Midbrain (tissue), 1 donor: ENCODE data around the gene HSPB7.
"Not testable (repeated sequence)": the region's sequence is repeated elsewhere in the genome, so short reads cannot be mapped to it uniquely, and the experiment has no call there.

ENCODE experiments used
- DNase-seq: peaks from one replicate; lab custom pipeline; 2025; lab: John Stamatoyannopoulos, UW

The HSPB7 gene

DNA sequence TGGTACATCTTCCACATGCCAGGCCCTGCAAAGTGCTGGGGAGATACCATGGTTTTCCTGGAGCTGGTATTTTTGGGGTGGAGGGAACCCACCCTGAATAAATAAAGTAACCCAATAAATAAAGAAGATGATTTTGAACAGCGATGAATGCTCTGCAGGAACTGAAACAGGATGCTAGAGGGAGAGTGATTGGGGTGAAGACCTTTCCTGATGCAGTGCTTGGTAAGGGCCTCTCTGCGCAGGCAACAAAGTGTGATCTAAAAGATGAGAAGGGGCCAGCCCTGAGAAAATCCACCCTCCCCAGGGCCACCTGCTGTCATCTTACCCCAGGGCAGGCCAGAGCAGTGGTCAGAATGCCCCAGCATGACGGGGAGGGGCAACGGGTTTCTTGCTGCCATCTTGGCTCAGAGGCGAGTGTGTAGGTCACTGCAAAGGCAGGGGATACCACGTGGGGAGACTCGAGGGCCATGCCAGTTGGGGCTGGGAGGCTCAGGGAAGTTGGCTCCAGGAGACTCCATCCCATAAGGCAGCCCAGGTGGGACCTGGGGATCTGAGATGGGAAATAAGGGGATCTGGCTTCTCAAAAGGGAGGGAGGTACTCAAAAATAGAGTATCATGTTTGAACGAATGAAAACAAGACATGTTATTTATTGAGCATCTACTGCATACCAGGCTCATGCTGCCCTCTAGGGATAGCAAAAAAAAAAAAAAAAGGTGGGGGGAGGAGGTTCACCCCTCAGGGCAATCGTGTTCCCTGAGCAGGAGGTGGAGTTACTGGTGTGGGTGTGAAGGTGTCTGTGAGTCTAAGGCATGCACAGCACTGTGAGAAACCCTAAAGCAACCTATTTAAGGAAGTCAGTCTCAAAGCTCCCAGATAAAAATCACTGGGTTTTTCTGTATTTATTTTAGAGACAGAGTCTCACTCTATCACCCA, 11.0 kb downstream of the HSPB7 start:
- no peak for DNase-seq

GRCh38 chr1:16006010-16006409, 11.8 kb downstream of the HSPB7 start:
- no peak for DNase-seq

DNA sequence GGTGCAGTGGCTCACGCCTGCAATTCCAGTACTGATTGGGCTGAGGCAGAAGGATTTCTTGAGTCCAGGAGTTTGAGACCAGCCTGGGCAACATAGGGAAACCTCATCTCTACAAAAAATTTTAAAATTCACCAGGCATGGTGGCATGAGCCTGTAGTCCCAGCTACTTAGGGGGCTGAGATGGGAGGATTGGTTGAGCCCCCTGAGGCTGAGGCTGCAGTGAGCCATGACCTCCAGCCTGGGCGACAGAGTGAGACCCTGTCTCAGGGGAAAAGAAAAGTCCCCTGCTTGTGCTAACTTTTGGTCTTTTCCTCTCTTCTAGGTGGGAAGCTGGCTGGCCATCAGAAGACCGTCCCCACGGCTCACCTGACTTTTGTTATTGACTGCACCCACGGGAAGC, 12.2 kb downstream of the HSPB7 start:
- DNase-seq, result no peak

DNA sequence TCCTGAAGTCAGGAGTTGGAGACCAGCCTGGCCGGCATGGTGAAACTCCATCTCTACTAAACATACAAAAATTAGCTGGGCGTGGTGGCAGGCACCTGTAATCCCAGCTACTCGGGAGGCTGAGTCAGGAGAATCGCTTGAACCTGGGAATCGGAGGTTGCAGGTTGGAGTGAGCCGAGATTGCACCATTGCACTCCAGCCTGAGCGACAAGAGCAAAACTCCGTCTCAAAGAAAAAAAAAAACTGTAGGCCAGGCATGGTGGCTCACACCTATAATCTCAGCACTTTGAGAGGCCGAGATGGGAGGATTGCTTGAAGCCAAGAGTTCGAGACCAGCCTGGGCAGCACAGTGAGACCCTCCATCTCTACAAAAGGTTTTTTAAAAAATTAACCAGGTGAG, 16.6 kb downstream of the HSPB7 start:
- not testable (repeated sequence) for DNase-seq

DNA sequence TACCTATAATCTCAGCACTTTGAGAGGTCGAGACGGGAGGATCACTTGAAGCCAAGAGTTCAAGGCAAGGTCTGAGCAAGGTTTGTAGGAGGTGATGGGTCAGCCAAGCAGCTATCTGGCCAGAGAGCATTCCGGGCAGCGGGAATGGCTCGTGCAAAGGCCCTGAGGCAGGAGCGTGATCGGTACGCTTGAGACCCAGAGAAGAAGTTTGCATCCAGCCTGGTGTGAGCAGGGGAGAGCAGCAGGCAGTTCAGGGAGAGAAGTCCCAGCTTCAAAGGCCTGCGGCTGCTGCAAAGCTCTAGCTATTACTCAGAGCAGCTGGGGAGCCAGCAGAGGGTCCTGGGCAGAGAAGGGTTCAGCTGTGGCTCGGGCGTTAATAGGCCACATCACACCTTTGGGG, 18.9 kb downstream of the HSPB7 start:
- no peak for DNase-seq

- no peak for DNase-seq
Measured at GRCh38 chr1:15997637-15998280, 20.1 kb downstream of the HSPB7 start.

DNA sequence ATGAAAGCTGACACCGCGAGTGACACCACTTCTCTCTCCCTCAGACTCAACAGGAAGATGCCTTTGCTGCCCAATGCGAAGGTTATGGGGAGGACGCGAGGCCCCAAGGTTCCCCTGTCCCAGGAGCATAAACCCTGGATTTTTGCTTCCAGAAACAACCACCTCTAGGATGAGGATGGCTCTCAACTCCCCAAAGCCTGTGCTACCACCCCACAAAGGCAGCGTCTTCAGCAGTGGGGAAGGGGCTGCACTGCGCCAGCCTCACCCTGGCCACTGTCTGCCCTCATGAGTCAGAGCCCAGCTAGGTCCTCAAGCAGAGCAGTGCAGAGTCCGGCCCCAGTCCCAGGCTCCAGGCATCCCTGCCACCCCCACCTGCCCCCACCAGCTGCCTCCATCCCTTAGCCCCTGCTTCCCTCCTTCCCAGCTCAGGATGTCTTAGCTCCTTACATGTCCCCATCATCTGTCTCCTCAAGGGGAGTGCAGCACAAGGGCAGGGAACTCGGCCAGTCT, 20.7 kb downstream of the HSPB7 start:
- DNase-seq, result no peak

DNA sequence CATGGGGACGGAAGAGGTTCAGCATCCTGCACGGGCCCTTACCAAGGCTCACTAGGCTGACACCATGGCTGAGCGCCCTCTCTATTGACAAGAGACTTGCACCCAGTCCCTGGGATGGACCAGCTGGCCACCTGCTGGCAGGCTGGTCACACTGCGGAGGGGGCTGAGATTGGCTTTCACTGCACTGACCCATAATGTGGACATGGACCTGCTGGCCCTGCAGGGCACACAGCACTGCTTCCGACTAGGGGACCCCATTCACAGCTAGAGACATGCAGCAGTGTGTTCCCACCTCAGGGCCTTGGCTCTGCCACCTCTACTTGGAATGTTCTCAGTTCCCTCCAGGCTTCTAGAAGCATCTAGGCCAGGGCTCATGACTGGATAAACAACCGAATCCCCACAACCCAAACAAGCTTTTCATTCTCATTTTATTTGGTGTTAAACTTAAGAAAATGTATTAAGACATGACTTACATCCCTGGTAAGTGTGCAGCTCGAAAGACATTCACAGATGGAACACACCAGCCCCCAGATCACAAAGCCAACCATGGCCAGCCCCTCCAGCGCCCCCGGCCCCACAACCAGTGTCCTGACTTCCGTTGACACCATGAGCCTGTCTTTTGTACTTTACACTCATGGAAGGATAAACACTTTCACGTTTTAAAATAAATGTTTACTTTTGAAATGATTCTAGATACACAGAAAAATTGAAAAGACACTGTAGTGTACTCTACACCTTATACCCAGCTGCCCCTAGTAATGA, 23.1 kb downstream of the HSPB7 start:
- peak; percentile 86 for DNase-seq

- no peak for DNase-seq
Measured at GRCh38 chr1:15994081-15994480, 23.8 kb downstream of the HSPB7 start.

DNA sequence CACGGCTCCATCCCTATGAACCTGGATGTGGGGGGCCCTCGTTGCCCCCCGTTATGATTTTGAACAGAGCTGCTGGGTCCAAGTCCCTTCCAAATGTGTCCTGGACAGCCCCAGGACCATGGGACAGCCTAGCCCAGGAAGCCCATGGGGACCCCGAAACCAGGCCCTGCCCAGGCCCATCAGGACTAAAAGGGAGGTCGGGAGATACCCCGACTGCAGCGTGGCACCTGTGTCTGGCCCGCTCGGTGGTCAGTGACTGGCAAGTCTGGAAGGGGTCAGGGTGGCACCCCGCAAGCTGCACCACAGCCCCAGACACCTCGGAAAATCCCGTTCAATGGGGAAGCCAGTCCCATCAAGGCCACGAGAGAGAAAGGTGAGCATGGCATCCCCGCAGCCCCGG, 24.2 kb downstream of the HSPB7 start:
- no peak for DNase-seq

- DNase-seq, result no peak
Measured at GRCh38 chr1:15992582-15993500, 25.0 kb downstream of the HSPB7 start.

DNA sequence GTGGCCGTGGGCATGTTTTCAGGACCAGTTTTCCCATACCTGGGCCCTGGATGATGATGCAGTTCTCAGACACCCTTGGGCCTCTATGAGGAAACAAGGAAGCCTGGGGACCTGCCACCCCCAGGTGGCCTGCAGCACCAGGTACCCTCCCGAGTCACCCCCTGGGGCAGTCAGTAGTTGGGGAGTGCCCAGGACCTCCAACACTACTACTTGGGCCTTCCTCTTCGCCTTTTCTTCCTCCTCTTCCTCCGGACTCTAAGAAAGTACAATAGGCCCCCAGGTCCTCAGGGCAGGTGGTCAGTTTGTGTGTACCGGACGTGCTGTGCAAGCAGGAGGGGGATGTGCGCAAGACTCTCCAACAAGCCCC, 25.7 kb downstream of the HSPB7 start:
- no peak for DNase-seq

- DNase-seq, result no peak
Measured at GRCh38 chr1:15991427-15992186, 26.2 kb downstream of the HSPB7 start.

DNA sequence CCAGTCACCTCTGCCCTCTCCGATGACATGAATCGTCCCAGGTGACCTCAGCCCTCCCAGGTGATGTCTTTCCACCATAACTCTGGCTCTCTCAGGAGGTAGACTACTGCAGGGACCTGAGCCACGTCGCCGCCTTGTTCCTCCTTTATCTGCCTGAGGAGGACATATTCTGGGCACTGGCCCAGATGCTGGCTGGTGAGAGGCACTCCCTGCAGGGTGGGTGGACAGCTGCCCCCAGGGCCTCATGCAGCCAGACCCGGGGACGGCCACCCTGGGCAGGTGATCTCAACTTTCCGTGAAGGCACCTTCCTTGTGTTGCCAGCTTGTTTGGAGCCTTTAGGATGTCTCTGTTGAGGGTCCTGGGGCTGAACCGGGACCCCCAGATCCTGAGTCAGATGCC, 28.1 kb downstream of the HSPB7 start:
- no peak for DNase-seq

DNA sequence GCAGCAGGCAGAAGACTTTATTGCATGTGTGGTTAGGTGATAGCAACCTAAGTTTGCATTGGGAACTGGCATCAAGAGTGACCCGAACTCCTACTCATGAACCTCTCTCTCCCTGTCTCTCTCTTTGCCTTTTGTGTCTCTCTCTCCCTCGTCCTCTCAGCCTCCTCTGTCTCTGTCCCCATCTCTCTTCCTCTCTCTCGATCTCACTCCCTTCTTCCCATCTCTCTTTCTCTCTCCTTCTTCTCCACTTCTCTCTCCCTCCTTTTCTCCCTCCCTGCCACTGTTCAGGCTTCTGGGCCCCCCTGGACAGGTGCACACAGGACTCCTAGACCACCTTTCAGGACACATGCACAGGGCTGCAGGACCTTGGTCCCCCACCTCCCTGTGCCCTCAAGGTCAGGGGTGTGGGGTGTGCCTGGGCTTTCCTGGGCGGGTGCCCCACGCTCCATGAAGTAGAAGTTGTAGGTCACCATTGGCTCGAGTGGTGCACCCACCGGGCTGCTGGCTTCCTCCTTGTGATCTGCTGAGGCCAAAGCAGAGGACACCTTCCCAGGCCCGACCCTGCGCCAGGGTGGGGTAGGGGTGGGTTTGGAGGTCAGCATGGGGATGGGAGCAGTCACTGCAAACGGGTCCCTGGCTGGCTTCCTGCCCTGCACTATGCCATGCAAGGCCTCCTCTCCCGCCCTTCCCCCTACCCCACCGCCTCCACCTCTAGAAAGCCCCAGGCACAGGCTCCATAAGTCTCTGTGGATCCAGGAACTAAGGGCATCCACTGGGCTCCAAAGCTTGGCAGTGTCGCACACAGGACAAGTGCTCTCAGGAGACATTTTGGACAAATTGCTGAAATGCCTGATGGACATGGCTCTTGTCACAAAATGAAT, 28.7 kb downstream of the HSPB7 start:
- DNase-seq, result no peak

DNA sequence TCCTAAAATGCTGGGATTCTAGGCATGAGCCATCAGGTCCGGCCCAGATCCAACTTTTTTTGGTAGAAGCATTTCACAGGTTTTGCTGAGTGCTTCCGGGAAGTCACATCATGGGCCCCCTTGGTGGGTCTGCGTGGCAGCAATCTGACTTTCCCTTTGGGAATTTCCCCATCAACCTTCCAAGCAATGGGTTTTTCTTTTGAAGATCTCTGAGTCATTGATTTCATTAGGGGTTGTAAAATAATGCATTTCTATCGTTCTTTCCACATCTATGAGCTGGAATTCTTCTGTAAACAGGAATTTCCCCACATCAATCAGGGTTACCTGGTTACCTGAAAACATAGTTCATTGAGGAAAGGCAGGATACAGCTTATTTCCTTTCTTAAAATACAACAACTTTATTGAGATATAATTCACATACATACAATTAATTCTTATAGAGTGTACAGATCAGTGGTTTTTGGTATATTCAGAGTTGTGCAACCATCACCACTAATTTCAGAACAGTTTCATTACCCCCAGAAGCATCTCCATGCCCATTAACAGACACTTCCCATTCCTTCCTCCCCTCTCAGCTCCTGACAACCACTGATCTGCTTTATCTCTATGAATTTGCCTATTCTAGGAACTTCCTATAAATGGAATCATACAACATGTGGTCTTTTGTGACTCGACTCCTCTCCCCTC, 32.1 kb downstream of the HSPB7 start:
- no peak for DNase-seq

DNA sequence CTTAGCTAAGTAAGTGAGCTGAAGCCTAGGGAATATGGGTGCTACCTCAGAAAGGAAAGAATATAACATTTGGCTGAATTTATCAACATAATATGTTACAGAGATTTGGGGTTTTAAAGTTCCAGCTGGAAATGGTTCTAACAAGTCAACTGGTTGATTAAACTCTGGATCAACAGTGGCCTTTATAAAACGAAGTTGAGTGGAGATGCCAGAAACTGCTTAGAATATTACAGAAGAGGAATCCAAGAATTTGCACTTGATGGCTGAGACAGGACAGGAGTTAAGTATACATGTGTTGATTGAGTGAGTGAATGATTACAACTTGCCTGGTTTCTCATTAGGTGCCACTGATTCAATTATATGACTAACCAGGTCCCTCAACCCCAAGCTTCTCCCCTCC, 34.6 kb downstream of the HSPB7 start:
- DNase-seq, result no peak

DNA sequence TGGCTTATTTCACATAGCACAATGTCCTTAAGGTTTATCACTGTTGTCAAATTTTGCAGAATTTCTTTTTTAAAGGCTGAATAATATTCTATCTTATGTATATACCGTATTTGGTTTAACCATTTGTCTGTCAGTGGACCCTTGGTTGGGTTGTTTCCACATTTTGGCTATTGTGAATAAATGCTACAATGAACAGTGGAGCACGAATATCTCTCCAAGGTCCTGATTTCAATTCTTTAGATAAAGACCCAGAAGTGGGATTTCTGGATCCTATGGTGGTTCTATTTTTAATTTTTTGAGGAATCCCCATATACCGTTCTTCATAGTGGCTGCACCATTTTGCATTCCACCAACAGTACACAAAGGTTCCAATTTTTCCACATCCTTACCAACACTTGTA, 36.2 kb downstream of the HSPB7 start:
- no peak for DNase-seq

DNA sequence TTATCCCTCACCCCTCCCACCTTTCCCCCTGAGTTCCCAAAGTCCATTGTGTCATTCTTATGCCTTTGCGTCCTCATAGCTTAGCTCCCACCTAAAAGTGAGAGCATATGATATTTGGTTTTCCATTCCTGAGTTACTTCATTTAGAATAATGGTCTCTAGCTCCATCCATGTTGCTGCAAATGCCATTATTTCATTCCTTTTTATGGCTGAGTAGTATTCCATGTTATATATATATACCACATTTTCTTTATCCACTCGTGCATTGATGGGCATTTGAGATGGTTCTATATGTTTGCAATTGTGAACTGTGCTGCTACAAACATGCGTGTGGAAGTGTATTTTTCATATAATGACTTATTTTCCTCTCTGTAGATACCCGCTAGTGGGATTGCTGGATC, 39.9 kb downstream of the HSPB7 start:
- DNase-seq, result not testable (repeated sequence)
